Measurements from ENCODE around the gene INSL3. TPM values are rescaled to one million over a fixed set of nuclear protein-coding genes. Genes with fewer than 3 reads are reported as not detected.
A peak's percentile ranks its signal among the peaks of the same experiment; 100 is the strongest.

INSL3 gene
- total and polyA plus RNA-seq, 2 of the 13 experiments (the other 11 are each of a cell fraction or from before 2014, with no cell fraction given) = 0.30 TPM; not detected in 1

GRCh38 chr19:17797424-17798201, 23.7 kb downstream of the INSL3 start (continued):
- TF ChIP-seq ZNF512B (CRISPR knock-in tag; IDR thresholded peaks at IDR 0.05; ENCODE audit: borderline replicate concordance) = no peak
- TF ChIP-seq PHF20 (CRISPR knock-in tag; IDR thresholded peaks at IDR 0.05) = no peak
- no peak for TF ChIP-seq TEAD2 (CRISPR knock-in tag; IDR thresholded peaks at IDR 0.05)
- TF ChIP-seq ZNF704 (CRISPR knock-in tag; IDR thresholded peaks at IDR 0.05; ENCODE audit: borderline replicate concordance) = no peak
- no peak for TF ChIP-seq ZNF784 (CRISPR knock-in tag; IDR thresholded peaks at IDR 0.05; ENCODE audit: borderline replicate concordance)
- no peak for TF ChIP-seq FOXC1 (CRISPR knock-in tag; IDR thresholded peaks at IDR 0.05; ENCODE audit: borderline replicate concordance)
- TF ChIP-seq MYC (CRISPR knock-in tag; IDR thresholded peaks at IDR 0.05; ENCODE audit: borderline replicate concordance) = no peak; the same call in 1 of the 2 replicates
- TF ChIP-seq ZNF816 (CRISPR knock-in tag; IDR thresholded peaks at IDR 0.05; ENCODE audit: borderline replicate concordance) = no peak
- TF ChIP-seq THAP9 (CRISPR knock-in tag; IDR thresholded peaks at IDR 0.05; ENCODE audit: borderline replicate concordance) = no peak
- peak; percentile 13; the same call in 1 of the 2 replicates for TF ChIP-seq ZNF350 (CRISPR knock-in tag; IDR thresholded peaks at IDR 0.05; ENCODE audit: borderline replicate concordance, low read depth)
- peak; percentile 42; the same call in 1 of the 2 replicates for TF ChIP-seq RXRB (CRISPR knock-in tag; IDR thresholded peaks at IDR 0.05; ENCODE audit: borderline replicate concordance)
- 0 out of 2 replicates have a peak, but pooled peaks have one; percentile 63 for TF ChIP-seq TGIF2 (CRISPR knock-in tag; IDR thresholded peaks at IDR 0.05)
- TF ChIP-seq ARNTL (CRISPR knock-in tag; IDR thresholded peaks at IDR 0.05) = 0 out of 2 replicates have a peak, but pooled peaks have one; percentile 46
- peak; percentile 76; the same call in 1 of the 2 replicates for TF ChIP-seq NCOR1 (IDR thresholded peaks at IDR 0.05; ENCODE audit: borderline replicate concordance, low read length)
- no peak for TF ChIP-seq ZNF326 (CRISPR knock-in tag; IDR thresholded peaks at IDR 0.05; ENCODE audit: borderline replicate concordance)
- no peak for TF ChIP-seq MLXIP (CRISPR knock-in tag; IDR thresholded peaks at IDR 0.05; ENCODE audit: borderline replicate concordance)
- TF ChIP-seq ZNF251 (CRISPR knock-in tag; IDR thresholded peaks at IDR 0.05) = no peak
